ENCODE results near the gene WDR18. TPM values are rescaled to one million over a fixed set of nuclear protein-coding genes. Genes with fewer than 3 reads are reported as not detected.

Gene WDR18
- polyA plus RNA-seq, 1 of the 3 experiments (the other 2 are of a cell fraction) = 47.9 TPM

DNA sequence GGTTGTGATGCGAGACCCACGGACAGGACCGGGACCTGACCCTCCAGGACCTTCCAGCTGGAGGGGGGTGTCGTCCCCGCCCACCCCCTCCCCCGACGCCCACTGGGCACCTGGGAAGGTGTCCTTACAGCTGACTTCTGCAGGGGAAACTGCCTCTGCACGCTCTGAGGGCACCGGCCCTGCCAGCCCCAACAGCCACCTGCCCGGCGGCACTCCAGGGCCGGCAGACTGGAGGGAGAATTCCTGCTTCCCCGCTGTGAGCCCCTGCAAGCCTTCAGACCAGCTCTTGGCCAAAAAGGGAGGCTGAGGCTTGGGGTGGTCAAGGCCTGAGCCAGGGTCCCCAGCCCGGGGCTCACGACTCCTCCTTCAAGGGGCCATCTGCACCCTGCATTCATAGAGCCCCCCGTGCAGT is 43.5 kb downstream of the WDR18 start:
- Histone ChIP-seq H3K9ac (peak overlapping the region; percentile 86), H3K27ac (ENCODE audit: low read depth in 2 of 2, low read length in 1 of 2) (peak overlapping the region; percentile 81 to 84), H3K4me2 (peak overlapping the region; percentile 99), H3K4me1 (ENCODE audit: control insufficient read depth in 1 of 2, insufficient read depth in 2 of 2, low read depth in 1 of 2, low read length in 1 of 2) (peaks cover 0 to 14% of the 10 kb centered on the region in 2 experiments; a peak in 1 of 4 replicates), H3K27me3 (ENCODE audit: insufficient read depth) (no peaks in the 10 kb centered on the region), H3K79me2 (ENCODE audit: insufficient read depth) (peaks cover 59% of the 10 kb centered on the region), H3F3A (replicated peaks; ENCODE audit: insufficient read depth) (peaks cover 28% of the 10 kb centered on the region), H3K9me3 (no peaks in the 10 kb centered on the region), H3K9me2 (no peaks in the 10 kb centered on the region), H4K20me1 (ENCODE audit: insufficient read depth) (peaks cover 34% of the 10 kb centered on the region), H3K36me3 (replicated peaks in 1 of 2; ENCODE audit: control insufficient read depth in 1 of 2, insufficient read depth in 2 of 2, low read length in 1 of 2) (peaks cover 13 to 19% of the 10 kb centered on the region in 2 experiments), H3K4me3 (ENCODE audit: low read depth in 2 of 2, low read length in 1 of 2) (peak overlapping the region; percentile 76 to 97), H2AFZ (ENCODE audit: low read depth) (no peak overlapping the region)
- CTCF ChIA-PET = interaction anchor here (1.1 to 2.7 kb wide), 5 partner anchors 13 to 167 kb away, joined by 4 to 11 read pairs (median 6); no protein-coding TSS in a partner anchor
- POLR2A ChIA-PET = interaction anchor here (0.8 to 1.1 kb wide), 2 partner anchors 13 to 47 kb away, joined by 3 to 4 read pairs; no protein-coding TSS in a partner anchor
- TF ChIP-seq, protein P1, sequence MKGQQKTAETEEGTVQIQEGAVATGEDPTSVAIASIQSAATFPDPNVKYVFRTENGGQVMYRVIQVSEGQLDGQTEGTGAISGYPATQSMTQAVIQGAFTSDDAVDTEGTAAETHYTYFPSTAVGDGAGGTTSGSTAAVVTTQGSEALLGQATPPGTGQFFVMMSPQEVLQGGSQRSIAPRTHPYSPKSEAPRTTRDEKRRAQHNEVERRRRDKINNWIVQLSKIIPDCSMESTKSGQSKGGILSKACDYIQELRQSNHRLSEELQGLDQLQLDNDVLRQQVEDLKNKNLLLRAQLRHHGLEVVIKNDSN (IDR thresholded peaks at IDR 0.05; ENCODE audit: borderline replicate concordance, low read depth) = no peak
- TF ChIP-seq ELF1 (IDR thresholded peaks at IDR 0.05) (no peak), CHD2 (IDR thresholded peaks at IDR 0.05; ENCODE audit: low read length, partially characterized antibody) (no peak), SIN3A (IDR thresholded peaks at IDR 0.05; ENCODE audit: borderline replicate concordance, low read depth, low read length) (no peak), GABPA (IDR thresholded peaks at IDR 0.05; ENCODE audit: low read depth) (no peak), TCF12 (IDR thresholded peaks at IDR 0.05) (no peak), MXI1 (IDR thresholded peaks at IDR 0.05; ENCODE audit: low read depth, low read length) (no peak), RFX5 (IDR thresholded peaks at IDR 0.05; ENCODE audit: low read length) (no peak), YY1 (IDR thresholded peaks at IDR 0.05; ENCODE audit: low read depth) (no peak), NFIC (IDR thresholded peaks at IDR 0.05; ENCODE audit: borderline replicate concordance) (no peak), MEF2A (IDR thresholded peaks at IDR 0.05; ENCODE audit: borderline replicate concordance, low read depth) (no peak), FOXM1 (IDR thresholded peaks at IDR 0.05; ENCODE audit: low read depth) (no peak)
- TF ChIP-seq, protein P2, sequence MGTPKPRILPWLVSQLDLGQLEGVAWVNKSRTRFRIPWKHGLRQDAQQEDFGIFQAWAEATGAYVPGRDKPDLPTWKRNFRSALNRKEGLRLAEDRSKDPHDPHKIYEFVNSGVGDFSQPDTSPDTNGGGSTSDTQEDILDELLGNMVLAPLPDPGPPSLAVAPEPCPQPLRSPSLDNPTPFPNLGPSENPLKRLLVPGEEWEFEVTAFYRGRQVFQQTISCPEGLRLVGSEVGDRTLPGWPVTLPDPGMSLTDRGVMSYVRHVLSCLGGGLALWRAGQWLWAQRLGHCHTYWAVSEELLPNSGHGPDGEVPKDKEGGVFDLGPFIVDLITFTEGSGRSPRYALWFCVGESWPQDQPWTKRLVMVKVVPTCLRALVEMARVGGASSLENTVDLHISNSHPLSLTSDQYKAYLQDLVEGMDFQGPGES (IDR thresholded peaks at IDR 0.05; ENCODE audit: low read depth, low read length) = no peak
- TF ChIP-seq, protein P3, sequence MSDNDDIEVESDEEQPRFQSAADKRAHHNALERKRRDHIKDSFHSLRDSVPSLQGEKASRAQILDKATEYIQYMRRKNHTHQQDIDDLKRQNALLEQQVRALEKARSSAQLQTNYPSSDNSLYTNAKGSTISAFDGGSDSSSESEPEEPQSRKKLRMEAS (IDR thresholded peaks at IDR 0.05; ENCODE audit: low read depth) = no peak
- WGBS (ENCODE audit: low lambda C conversion rate) = 44% methylated on average over 4 of the region's 16 CpGs
- no peak for DNase-seq

DNA sequence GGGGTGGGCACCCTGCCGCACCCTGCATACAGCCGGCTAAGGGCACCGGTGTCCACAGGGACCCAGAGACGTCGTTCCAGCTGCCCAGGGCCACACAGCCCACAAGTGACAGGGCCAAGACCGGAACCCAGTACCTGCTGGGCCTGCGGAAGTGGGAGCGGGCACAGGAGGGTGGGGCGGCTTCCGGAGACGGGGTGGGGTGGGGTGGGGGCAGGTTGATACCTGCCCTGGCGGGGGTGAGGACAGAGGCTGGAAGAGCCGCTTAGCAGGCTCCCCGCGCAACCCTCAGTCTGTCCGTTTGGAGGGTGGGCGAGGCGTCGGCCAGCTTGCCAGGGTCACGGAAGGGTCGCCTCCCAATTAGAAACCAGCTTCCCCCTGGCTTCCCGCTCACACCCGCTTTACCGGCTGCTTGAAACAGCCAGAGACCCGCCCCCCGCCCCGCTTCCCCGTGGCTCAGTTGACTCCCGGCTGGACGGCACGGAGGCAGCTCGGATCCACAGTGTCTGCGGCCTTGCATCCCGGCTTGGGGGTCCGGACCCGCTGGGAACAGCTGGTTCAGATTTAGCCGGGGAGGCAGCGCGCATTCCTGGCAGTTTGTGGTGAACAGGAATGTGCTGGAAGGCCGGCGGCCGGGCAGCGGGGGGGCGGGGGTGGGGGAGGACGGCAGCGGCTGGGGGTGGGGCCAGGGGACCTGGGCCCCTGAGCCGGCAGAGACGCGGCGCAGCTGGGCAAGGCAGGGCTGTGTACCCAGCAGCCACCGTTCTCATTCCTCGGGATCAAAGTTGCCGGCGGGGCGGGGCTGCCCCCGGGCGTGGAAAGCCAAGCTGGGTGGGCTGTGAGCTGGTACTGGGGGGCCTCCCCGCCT is 44.1 kb downstream of the WDR18 start:
- peak; percentile 86 for DNase-seq
- 1% methylated on average over 16 of the region's 58 CpGs for whole genome bisulfite sequencing (ENCODE audit: low lambda C conversion rate)
- no peaks in the 10 kb centered on the region for H3K9me3 ChIP-seq
- ChIA-PET CTCF (interaction anchor here (0.8 to 2.0 kb wide), 8 partner anchors 9 to 216 kb away, joined by 3 to 7 read pairs (median 4); no protein-coding TSS in a partner anchor), POLR2A (interaction anchor here (1.1 kb wide), 2 partner anchors 45 to 46 kb away, joined by 3 to 4 read pairs; no protein-coding TSS in a partner anchor)
- peaks cover 40% of the 10 kb centered on the region for H4K20me1 ChIP-seq (ENCODE audit: insufficient read depth)
- H3K79me2 ChIP-seq (ENCODE audit: insufficient read depth) = peaks cover 65% of the 10 kb centered on the region
- peaks cover 13 to 26% of the 10 kb centered on the region in 2 experiments for H3K36me3 ChIP-seq (replicated peaks in 1 of 2; ENCODE audit: control insufficient read depth in 1 of 2, insufficient read depth in 2 of 2, low read length in 1 of 2)
- H3K27ac ChIP-seq (ENCODE audit: low read depth in 2 of 2, low read length in 1 of 2) = peak overlapping the region; percentile 81 to 84
- no peaks in the 10 kb centered on the region for H3K9me2 ChIP-seq
- H3K27me3 ChIP-seq (ENCODE audit: insufficient read depth) = no peaks in the 10 kb centered on the region
- H3K4me3 ChIP-seq (ENCODE audit: low read depth in 2 of 2, low read length in 1 of 2) = peak overlapping the region; percentile 76 to 97
- H3K4me2 ChIP-seq = peak overlapping the region; percentile 99
- peak overlapping the region; percentile 86 for H3K9ac ChIP-seq
- H3K4me1 ChIP-seq (ENCODE audit: control insufficient read depth in 1 of 2, insufficient read depth in 2 of 2, low read depth in 1 of 2, low read length in 1 of 2) = peaks cover 0 to 14% of the 10 kb centered on the region in 2 experiments; a peak in 1 of 4 replicates
- no peak overlapping the region for H2AFZ ChIP-seq (ENCODE audit: low read depth)
- H3F3A ChIP-seq (replicated peaks; ENCODE audit: insufficient read depth) = peaks cover 22% of the 10 kb centered on the region
- TF ChIP-seq GATA2 (CRISPR knock-in tag; IDR thresholded peaks at IDR 0.05) (no peak), RAD21 (IDR thresholded peaks at IDR 0.05; ENCODE audit: low read length) (no peak), TCF12 (IDR thresholded peaks at IDR 0.05) (peak; percentile 95), MEF2A (IDR thresholded peaks at IDR 0.05; ENCODE audit: borderline replicate concordance, low read depth) (no peak), POLR2AphosphoS5 (IDR thresholded peaks at IDR 0.05; ENCODE audit: low read depth, low read length) (peak; percentile 69; the same call in 1 of the 2 replicates), YY1 (IDR thresholded peaks at IDR 0.05; ENCODE audit: low read depth) (no peak), RFX5 (IDR thresholded peaks at IDR 0.05; ENCODE audit: low read length) (no peak), JUND (IDR thresholded peaks at IDR 0.05) (no peak), EZH2phosphoT487 (IDR thresholded peaks at IDR 0.05; ENCODE audit: borderline replicate concordance, low read depth) (no peak), RXRA (IDR thresholded peaks at IDR 0.05; ENCODE audit: borderline replicate concordance, low read depth) (peak; percentile 67; the same call in 1 of the 2 replicates), FOXM1 (IDR thresholded peaks at IDR 0.05; ENCODE audit: low read depth) (no peak), MXI1 (IDR thresholded peaks at IDR 0.05; ENCODE audit: low read depth, low read length) (no peak), CTCF (IDR thresholded peaks at IDR 0.05) (no peak), RCOR1 (IDR thresholded peaks at IDR 0.05; ENCODE audit: low read length) (peak; percentile 73; the same call in 1 of the 2 replicates)

All from SK-N-SH (cell line).